H9 (cell line): Measurements from ENCODE around the gene RGS5. TPM values are rescaled to one million over a fixed set of nuclear protein-coding genes. Genes with fewer than 3 reads are reported as not detected.

Experiments
- DNase-seq: peaks from one replicate; pipeline ENCODE4 v3.0.0-alpha.2; 2017
- H2AFZ ChIP-seq: one replicate; pipeline ENCODE4 v1.6.1; 2013; ENCODE audit warnings: mild to moderate bottlenecking, low read length, control low read depth, moderate library complexity
- H2AK5ac ChIP-seq: 2 replicates; pipeline ENCODE4 v1.6.1; 2013; ENCODE audit warnings: low read length, control low read depth, mixed read lengths; ENCODE audit not compliant: insufficient read length
- H2BK120ac ChIP-seq: one replicate; pipeline ENCODE4 v1.6.1; 2013; ENCODE audit warnings: low read depth, mild to moderate bottlenecking, low read length, control low read depth, inconsistent platforms; ENCODE audit not compliant: poor library complexity, severe bottlenecking
- H2BK12ac ChIP-seq: 2 replicates; pipeline ENCODE4 v1.6.1; 2013; ENCODE audit warnings: low read length, control low read depth, mixed read lengths, low read depth; ENCODE audit not compliant: insufficient read length
- H2BK15ac ChIP-seq: 2 replicates; pipeline ENCODE4 v1.6.1; 2013; ENCODE audit warnings: low read depth, low read length, control low read depth
- H2BK20ac ChIP-seq: one replicate; pipeline ENCODE4 v1.6.1; 2013; ENCODE audit warnings: low read depth, mild to moderate bottlenecking, low read length, control low read depth, inconsistent platforms; ENCODE audit not compliant: poor library complexity, severe bottlenecking
- H2BK5ac ChIP-seq: 2 replicates; pipeline ENCODE4 v1.6.1; 2013; ENCODE audit warnings: low read length, control low read depth, mixed read lengths; ENCODE audit not compliant: insufficient read length
- H3K14ac ChIP-seq: 2 replicates; pipeline ENCODE4 v1.6.1; 2013; ENCODE audit warnings: low read length, control low read depth; ENCODE audit not compliant: insufficient read depth
- H3K18ac ChIP-seq: 2 replicates; pipeline ENCODE4 v1.6.1; 2013; ENCODE audit warnings: low read depth, mild to moderate bottlenecking, mixed read lengths, low read length, control low read depth; ENCODE audit not compliant: insufficient read length
- H3K23ac ChIP-seq: 2 replicates; pipeline ENCODE4 v1.6.1; 2013; ENCODE audit warnings: low read length, control low read depth, mixed read lengths, low read depth; ENCODE audit not compliant: insufficient read length
- H3K23me2 ChIP-seq: 2 replicates; pipeline ENCODE4 v1.6.1; 2013; ENCODE audit warnings: low read depth, mild to moderate bottlenecking, mixed read lengths, low read length, control low read depth; ENCODE audit not compliant: insufficient read length, poor library complexity, severe bottlenecking
- H3K27ac ChIP-seq: 2 replicates; pipeline ENCODE4 v1.5.1; 2013; ENCODE audit warnings: low read length, control low read depth, mixed read lengths, low read depth; ENCODE audit not compliant: insufficient read length
- H3K27me3 ChIP-seq: 2 replicates; pipeline ENCODE4 v1.6.1; 2013; ENCODE audit warnings: low read length, control low read depth, inconsistent platforms; ENCODE audit not compliant: insufficient read depth
- H3K4ac ChIP-seq: 2 replicates; pipeline ENCODE4 v1.6.1; 2013; ENCODE audit warnings: low read depth, mild to moderate bottlenecking, control low read depth, inconsistent platforms, low read length, moderate library complexity
- H3K4me1 ChIP-seq: 2 replicates; pipeline ENCODE4 v1.6.1; 2013; ENCODE audit warnings: low read length, control low read depth, inconsistent platforms; ENCODE audit not compliant: insufficient read depth
- H3K4me2 ChIP-seq: 2 replicates; pipeline ENCODE4 v1.6.1; 2013; ENCODE audit warnings: low read length, control low read depth, mixed read lengths; ENCODE audit not compliant: insufficient read length, insufficient read depth
- H3K56ac ChIP-seq: 2 replicates; pipeline ENCODE4 v1.6.1; 2013; ENCODE audit warnings: low read depth, mild to moderate bottlenecking, mixed read lengths, low read length, control low read depth; ENCODE audit not compliant: insufficient read length
- H3K79me1 ChIP-seq: 2 replicates; pipeline ENCODE4 v1.6.1; 2013; ENCODE audit warnings: low read depth, mild to moderate bottlenecking, moderate library complexity, low read length, control low read depth, inconsistent platforms; ENCODE audit not compliant: insufficient read depth, poor library complexity, severe bottlenecking
- H3K79me2 ChIP-seq: 2 replicates; pipeline ENCODE4 v1.6.1; 2013; ENCODE audit warnings: low read length, control low read depth, inconsistent platforms; ENCODE audit not compliant: insufficient read depth
- H3K9ac ChIP-seq: 2 replicates; pipeline ENCODE4 v1.6.1; 2013; ENCODE audit warnings: low read length, control low read depth, mixed read lengths; ENCODE audit not compliant: insufficient read length; ENCODE audit errors: extremely low read depth
- H3K9me3 ChIP-seq: one replicate; pipeline ENCODE4 v1.6.1; 2013; ENCODE audit warnings: low read depth, low read length, inconsistent platforms; ENCODE audit not compliant: control insufficient read depth
- H3T11ph ChIP-seq: one replicate; pipeline ENCODE4 v1.6.1; 2013; ENCODE audit warnings: mild to moderate bottlenecking, low read length, control low read depth, inconsistent platforms
- H4K20me1 ChIP-seq: one replicate; pipeline ENCODE4 v1.6.1; 2013; ENCODE audit not compliant: control insufficient read depth, insufficient read length, insufficient read depth
- H4K5ac ChIP-seq: 2 replicates; pipeline ENCODE4 v1.6.1; 2013; ENCODE audit warnings: low read depth, mild to moderate bottlenecking, mixed read lengths, low read length, control low read depth; ENCODE audit not compliant: insufficient read length
- H4K8ac ChIP-seq: replicated peaks from 2 replicates; pipeline ENCODE4 v1.6.1; 2013; ENCODE audit warnings: low read length, control low read depth, mixed read lengths, low read depth; ENCODE audit not compliant: insufficient read length
- H4K91ac ChIP-seq: 2 replicates; pipeline ENCODE4 v1.6.1; 2013; ENCODE audit warnings: low read depth, mild to moderate bottlenecking, moderate library complexity, mixed read lengths, low read length, control low read depth; ENCODE audit not compliant: insufficient read length
- H3K27ac Mint-ChIP-seq, 3 experiments: 2 replicates in 2 of 3; 3 replicates in 1 of 3; pipeline ENCODE4 v1.8.0; 2020 to 2021; ENCODE audit warnings: mixed read lengths in 3 of 3, mild to moderate bottlenecking in 1 of 3, moderate library complexity in 1 of 3
- H3K27me3 Mint-ChIP-seq: 2 replicates; pipeline ENCODE4 v1.8.0; 2021; ENCODE audit warnings: low read depth, mild to moderate bottlenecking, moderate library complexity, mixed read lengths
- H3K36me3 Mint-ChIP-seq, 3 experiments: 2 replicates in 2 of 3; 3 replicates in 1 of 3; pipeline ENCODE4 v1.8.0; 2020 to 2021; ENCODE audit warnings: low read depth in 3 of 3, mixed read lengths in 3 of 3; ENCODE audit not compliant: insufficient read depth in 1 of 3
- H3K4me1 Mint-ChIP-seq, 2 experiments: 2 replicates each; pipeline ENCODE4 v1.8.0; 2020; ENCODE audit warnings: mixed read lengths in 2 of 2
- H3K4me3 Mint-ChIP-seq, 2 experiments: 2 replicates in 1 of 2; 3 replicates in 1 of 2; pipeline ENCODE4 v1.8.0; 2020 to 2021; ENCODE audit warnings: mild to moderate bottlenecking in 2 of 2, mixed read lengths in 2 of 2, moderate library complexity in 1 of 2
- H3K9me3 Mint-ChIP-seq, 2 experiments: 2 replicates in 1 of 2; 3 replicates in 1 of 2; pipeline ENCODE4 v1.8.0; 2020; ENCODE audit warnings: mild to moderate bottlenecking in 2 of 2, mixed read lengths in 2 of 2, moderate library complexity in 1 of 2
- CTCF ChIP-seq: fragments of 200-600 bp; sonication (generic); conservative IDR thresholded peaks from 3 replicates; pipeline ENCODE4 v1.8.0; 2021; ENCODE audit warnings: antibody characterized with exemption, mild to moderate bottlenecking
- WGBS: extraction: QIAGEN DNeasy Blood & Tissue Kit; methylation state at CpG from one replicate; pipeline ENCODE4 v1.1.7; 2013; ENCODE audit warnings: missing lambda C conversion rate, low lambda C conversion rate, mixed read lengths; ENCODE audit not compliant: insufficient read length; ENCODE audit errors: extremely low coverage; 5-methylcytosine and 5-hydroxymethylcytosine counted together
- total RNA-seq: library from RNA; stranded (reverse); gene quantifications from 2 replicates; pipeline ENCODE4 v1.2.1, GENCODE V29; 2021

RGS5 gene
- total RNA-seq, 1 experiment from 2014 or later: 30.1 TPM

DNA sequence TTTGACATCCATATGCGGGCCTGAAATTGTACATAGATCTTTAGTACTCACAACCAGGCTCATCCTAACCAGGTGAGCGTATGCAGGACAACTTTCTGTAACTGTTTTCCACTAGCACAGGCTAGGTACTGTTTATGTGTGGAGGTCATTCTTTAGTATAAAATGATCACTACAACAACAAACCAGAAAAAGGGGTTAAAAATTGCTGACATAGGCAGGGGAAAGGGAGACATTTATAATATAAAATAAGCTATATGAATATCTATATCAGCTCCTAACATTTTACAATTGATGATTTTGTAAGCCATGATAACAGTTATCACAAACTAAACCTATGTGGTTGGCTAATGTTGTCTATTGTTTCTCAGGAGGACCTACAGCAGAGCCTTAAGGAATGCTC lies 37.6 kb downstream of the RGS5 start:
- H2BK12ac ChIP-seq: no peak overlapping the region
- Mint-ChIP-seq H3K27me3 (no peaks in the 10 kb centered on the region), H3K4me1 (peaks cover 17 to 23% of the 10 kb centered on the region in 2 experiments), H3K27ac (no peak overlapping the region; a peak in 1 of 7 replicates), H3K9me3 (no peaks in the 10 kb centered on the region; a peak in 1 of 5 replicates), H3K4me3 (no peak overlapping the region), H3K36me3 (peaks cover 0 to 4% (median 2%) of the 10 kb centered on the region in 3 experiments; a peak in 5 of 7 replicates)
- H3K27me3 ChIP-seq: no peaks in the 10 kb centered on the region
- H2BK20ac ChIP-seq: no peak overlapping the region
- H2AK5ac ChIP-seq: no peak overlapping the region
- no peak for DNase-seq
- no peak overlapping the region for H3K18ac ChIP-seq
- H4K91ac ChIP-seq: no peak overlapping the region
- no peaks in the 10 kb centered on the region for H3K23me2 ChIP-seq
- no peak overlapping the region for H3K4me2 ChIP-seq
- WGBS: no CpG with 5 or more reads among the region's 2 CpGs
- no peak for TF ChIP-seq CTCF
- no peak overlapping the region for H2BK5ac ChIP-seq
- no peak overlapping the region for H4K5ac ChIP-seq
- H3K14ac ChIP-seq: no peak overlapping the region
- H3T11ph ChIP-seq: no peak overlapping the region
- no peak overlapping the region for H3K9ac ChIP-seq
- no peak overlapping the region for H4K8ac ChIP-seq
- H3K56ac ChIP-seq: no peak overlapping the region
- no peaks in the 10 kb centered on the region for H3K79me1 ChIP-seq
- no peaks in the 10 kb centered on the region for H3K9me3 ChIP-seq
- no peaks in the 10 kb centered on the region; the same call in 1 of the 2 replicates for H3K4me1 ChIP-seq
- H2BK15ac ChIP-seq: no peak overlapping the region
- no peaks in the 10 kb centered on the region for H3K79me2 ChIP-seq
- no peak overlapping the region for H3K4ac ChIP-seq
- no peak overlapping the region for H2AFZ ChIP-seq
- H4K20me1 ChIP-seq: no peaks in the 10 kb centered on the region
- no peak overlapping the region for H2BK120ac ChIP-seq
- H3K27ac ChIP-seq: no peak overlapping the region
- no peak overlapping the region for H3K23ac ChIP-seq
